ENCODE measurements around the gene SMIM38.

Gene SMIM38

DNA sequence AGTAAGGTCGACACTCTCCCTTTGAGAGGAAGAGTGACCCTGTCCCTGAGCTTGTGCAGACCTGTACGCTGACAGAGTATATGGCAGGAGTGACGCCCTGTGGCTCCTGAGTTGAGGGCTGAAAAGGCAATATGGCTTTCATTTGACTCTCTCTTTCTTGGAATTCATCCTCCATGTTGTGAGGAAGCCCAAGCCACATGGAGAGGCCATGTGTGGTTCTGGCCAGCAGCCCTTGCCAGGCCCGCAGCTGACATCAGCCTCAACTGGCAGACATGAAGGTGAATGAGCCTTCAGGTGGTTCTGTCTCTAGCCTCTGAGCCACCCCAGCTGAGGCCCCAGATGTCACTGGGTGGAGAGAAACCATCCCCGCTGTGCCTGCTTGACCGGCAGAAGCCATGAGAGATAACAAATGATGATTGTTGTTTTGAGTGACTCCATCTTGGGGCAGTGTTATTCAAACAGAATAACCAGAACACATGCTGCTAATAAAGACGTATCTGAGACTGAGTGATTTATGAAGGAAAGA is 31.9 kb downstream of the SMIM38 start:
- no peak for DNase-seq

- DNase-seq: no peak
Observed at GRCh38 chr11:69189059-69189458, 33.3 kb downstream of the SMIM38 start.

- no peak for DNase-seq
Observed at GRCh38 chr11:69190796-69191536, 35.2 kb downstream of the SMIM38 start.

- no peak for DNase-seq
Observed at GRCh38 chr11:69192301-69192721, 36.6 kb downstream of the SMIM38 start.

DNA sequence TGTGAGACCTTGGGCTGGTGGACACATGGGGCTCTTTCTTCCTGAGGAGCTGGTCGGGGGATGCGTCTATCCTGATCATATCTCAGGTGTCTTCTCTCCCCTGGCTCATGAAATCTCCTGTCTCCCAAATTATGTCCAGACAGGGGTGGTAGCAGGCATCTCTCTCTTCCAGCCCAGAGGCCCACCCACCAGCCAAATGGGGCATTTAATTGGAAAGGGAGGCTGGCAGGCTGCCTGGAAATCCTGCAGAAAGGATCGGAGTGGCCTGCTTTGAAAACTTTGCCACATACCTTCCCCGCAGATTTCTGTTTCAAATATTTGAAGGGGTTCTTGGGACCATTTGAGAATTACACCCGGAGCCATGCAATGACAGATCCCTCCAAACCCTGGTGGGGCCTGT is 37.4 kb downstream of the SMIM38 start:
- no peak for DNase-seq

DNA sequence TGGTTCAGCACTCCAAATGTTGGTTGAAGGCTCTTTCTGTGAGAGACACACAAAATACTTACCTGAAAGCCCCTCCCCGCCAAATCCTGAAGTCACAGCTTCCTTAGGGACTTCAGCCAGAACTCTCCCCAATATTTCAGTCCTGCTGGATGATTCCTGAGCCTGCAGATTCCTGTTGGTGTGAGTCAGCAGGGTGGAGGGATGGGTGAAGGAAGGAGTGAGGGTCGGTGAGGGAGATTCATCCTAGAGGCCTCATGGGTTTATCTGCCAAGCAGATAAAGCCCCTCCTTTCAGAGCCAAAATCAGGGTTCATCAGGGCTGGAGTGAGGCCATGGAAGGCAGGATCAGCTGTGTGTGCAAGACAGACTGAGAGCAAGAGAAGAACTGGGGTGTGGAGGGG is 37.9 kb downstream of the SMIM38 start:
- no peak for DNase-seq

GRCh38 chr11:69194396-69194795 is 38.7 kb downstream of the SMIM38 start:
- no peak for DNase-seq

DNA sequence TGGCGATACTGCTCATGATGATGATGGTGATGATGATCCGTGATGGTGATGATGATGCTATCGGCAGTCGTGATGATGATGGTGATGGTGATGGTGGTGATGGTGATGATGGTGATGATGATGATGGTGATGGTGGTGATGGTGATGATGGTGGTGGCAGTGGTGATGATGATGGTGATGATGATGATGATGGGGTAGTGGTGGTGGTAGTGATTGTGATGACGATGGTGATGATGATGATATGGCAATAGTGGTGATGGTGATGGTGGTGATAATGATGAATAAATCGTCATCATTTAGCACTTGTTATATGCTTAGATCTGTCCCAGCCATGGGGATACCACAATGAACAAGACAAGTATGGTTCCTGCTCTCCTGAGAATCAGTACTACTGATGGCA is 39.2 kb downstream of the SMIM38 start:
- DNase-seq: no peak

- no peak for DNase-seq
Observed at GRCh38 chr11:69195824-69196782, 40.4 kb downstream of the SMIM38 start.

DNA sequence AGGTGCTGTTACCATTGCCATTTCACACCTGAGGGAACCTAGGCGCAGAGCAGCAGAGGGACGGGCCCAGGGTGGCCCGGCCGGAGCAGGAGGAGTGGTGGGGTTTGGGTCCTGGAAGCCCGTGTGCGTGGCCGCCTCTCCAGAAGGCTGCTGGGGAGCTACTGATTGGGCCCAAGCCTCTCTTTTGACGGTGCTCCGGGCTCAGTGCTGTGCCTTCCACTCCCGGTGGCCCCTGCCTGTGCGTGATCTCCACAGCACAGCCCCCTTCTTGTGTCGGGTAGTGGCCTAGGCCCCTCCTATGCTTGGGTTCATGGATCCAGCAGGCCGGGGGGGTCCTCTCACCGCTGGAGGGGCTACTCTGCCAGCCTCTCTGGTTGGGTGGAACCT is 41.0 kb downstream of the SMIM38 start:
- DNase-seq: no peak

GRCh38 chr11:69198891-69199582 is 43.3 kb downstream of the SMIM38 start:
- no peak for DNase-seq

GRCh38 chr11:69199583-69200315 is 44.0 kb downstream of the SMIM38 start:
- no peak for DNase-seq

GRCh38 chr11:69200331-69201065 is 44.8 kb downstream of the SMIM38 start:
- no peak for DNase-seq

DNA sequence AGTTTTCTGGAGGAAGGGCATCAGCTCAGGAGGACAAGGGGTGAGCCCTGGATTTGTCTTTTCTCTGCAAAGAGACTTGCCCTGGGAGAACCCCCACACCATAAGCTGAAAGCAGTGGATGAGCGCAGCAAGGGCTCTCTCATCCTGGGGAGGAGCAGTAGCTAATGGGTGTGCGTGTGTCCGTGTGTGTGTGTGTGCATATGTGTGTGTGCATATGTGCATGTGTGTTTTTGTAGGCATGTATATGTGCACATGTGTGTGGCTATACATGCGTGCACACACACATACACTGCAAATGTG is 45.3 kb downstream of the SMIM38 start:
- DNase-seq: no peak

GRCh38 chr11:69201764-69202370 is 46.1 kb downstream of the SMIM38 start:
- DNase-seq: no peak

DNA sequence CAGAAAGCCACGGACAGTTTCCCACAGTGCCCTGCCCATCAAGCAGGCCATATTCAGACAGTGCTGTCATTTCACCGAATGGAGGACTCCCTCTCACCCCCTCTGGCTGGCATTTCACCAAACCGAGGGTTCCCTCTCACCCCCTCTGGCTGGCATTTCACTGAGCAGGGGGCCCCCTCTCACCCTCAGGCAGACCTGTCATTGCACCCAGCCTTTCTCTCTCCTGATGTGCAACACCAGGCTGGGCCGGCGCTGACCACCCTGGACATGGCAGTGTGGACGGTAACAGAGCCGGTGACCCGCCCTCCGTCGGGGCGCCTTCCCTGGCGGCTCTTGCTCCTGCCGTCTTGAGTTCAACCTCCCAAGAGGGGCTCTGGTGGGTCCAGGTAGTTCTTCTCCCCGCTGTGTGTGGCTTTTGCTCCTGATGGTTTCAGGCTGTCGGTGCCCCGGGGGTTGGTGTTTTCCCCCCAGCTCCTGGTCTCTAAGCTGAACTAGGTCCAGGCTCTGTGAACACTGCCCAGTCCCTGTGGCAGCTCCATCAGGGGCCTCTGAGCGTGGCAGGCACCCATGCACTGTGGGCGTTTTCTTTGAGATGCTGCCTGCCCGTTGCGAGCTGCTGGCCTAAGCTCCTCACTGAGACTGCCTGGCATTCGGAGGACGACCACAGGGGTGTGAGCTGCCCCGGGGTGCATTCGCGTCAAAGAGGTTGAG is 46.9 kb downstream of the SMIM38 start:
- no peak for DNase-seq

DNA sequence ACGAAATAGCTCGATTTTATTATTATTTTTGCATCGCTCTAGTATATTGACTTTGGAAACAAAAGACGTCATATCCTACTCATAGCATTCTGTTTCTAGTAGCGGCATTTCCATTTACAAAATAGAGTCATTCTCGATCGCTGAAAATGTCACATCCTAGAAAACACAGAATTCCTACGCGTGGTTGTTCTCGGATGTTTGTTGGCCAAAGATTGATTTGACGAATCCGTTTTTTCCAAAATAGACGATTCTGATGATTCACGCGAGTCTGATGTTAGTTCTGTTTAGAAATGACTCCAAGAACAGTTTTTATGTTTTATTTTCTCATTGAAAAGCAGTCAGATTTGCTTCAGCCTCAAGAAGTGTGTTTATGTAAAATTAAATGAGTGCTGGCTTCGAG is 47.6 kb downstream of the SMIM38 start:
- DNase-seq: no peak

- DNase-seq: no peak
Observed at GRCh38 chr11:69203901-69204245, 48.1 kb downstream of the SMIM38 start.

GRCh38 chr11:69204246-69204940 is 48.7 kb downstream of the SMIM38 start:
- DNase-seq: no peak
